Smooth muscle cell of bladder (primary cell): ENCODE measurements around the gene MAP3K13. TPM values are rescaled to one million over a fixed set of nuclear protein-coding genes. Genes with fewer than 3 reads are reported as not detected.

Experiments used
- total RNA-seq: library from RNA; depleted of rRNA; stranded (reverse); fragments of >200 nt; gene quantifications from 2 replicates; pipeline ENCODE4 v1.2.3, GENCODE V29; 2014

Gene MAP3K13
- 11.9 and 13.6 TPM in 2 replicates for total RNA-seq

GRCh38 chr3:185362850-185363661 is at the start of gene MAP3K13:
Gene MAP3K13 (plus strand): TSS chr3:185363136. CDS start chr3:185428582, 65,446 bp downstream.

GRCh38 chr3:185498503-185499396 is 135.8 kb downstream of the MAP3K13 start, which contains the start of gene TMEM41A:
Gene TMEM41A (minus strand): TSS chr3:185499035. CDS start chr3:185498961, 74 bp downstream.

Other genes with a start within 250 kb of the MAP3K13 start
- gene C3orf70, start 210.1 kb upstream of the MAP3K13 start, total RNA-seq: 0.09 and 0.14 TPM in 2 replicates
- 3.4 and 4.5 TPM in 2 replicates for gene EHHADH, start 109.1 kb upstream of the MAP3K13 start, total RNA-seq
- gene TMEM41A, start 135.9 kb downstream of the MAP3K13 start, total RNA-seq: 5.7 and 6.6 TPM in 2 replicates
- gene LIPH, start 189.5 kb downstream of the MAP3K13 start, total RNA-seq: not detected in 2 replicates
- 26.6 and 35.9 TPM in 2 replicates for gene SENP2, start 223.2 kb downstream of the MAP3K13 start, total RNA-seq